Mesothelial cell of epicardium (in vitro differentiated cells): ENCODE results near the gene GRK2. TPM values are rescaled to one million over a fixed set of nuclear protein-coding genes. Genes with fewer than 3 reads are reported as not detected.

Source experiments
- DNase-seq, 2 experiments: peaks; one replicate each; pipeline ENCODE4 v3.0.0; 2021; ENCODE audit warnings: low spot score in 2 of 2; ENCODE audit not compliant: unreplicated experiment in 2 of 2
- H3K27ac Mint-ChIP-seq: 2 replicates; pipeline ENCODE4 v1.8.0; 2021; ENCODE audit warnings: mixed read lengths
- H3K27me3 Mint-ChIP-seq: 2 replicates; pipeline ENCODE4 v1.8.0; 2021; ENCODE audit warnings: low read depth, mixed read lengths
- H3K36me3 Mint-ChIP-seq: 2 replicates; pipeline ENCODE4 v1.8.0; 2021; ENCODE audit warnings: mixed read lengths
- H3K4me1 Mint-ChIP-seq: 2 replicates; pipeline ENCODE4 v1.8.0; 2021; ENCODE audit warnings: mixed read lengths
- H3K4me3 Mint-ChIP-seq: 2 replicates; pipeline ENCODE4 v1.8.0; 2021; ENCODE audit warnings: mild to moderate bottlenecking, moderate library complexity, mixed read lengths
- H3K9me3 Mint-ChIP-seq: 2 replicates; pipeline ENCODE4 v1.8.0; 2021; ENCODE audit warnings: mixed read lengths
- total RNA-seq: library from RNA; stranded (reverse); gene quantifications from 3 replicates; pipeline ENCODE4 v1.2.1, GENCODE V29; 2021
- TF ChIP-seq, protein P1 (sequence below): fragments of 200-600 bp; sonication (generic); IDR thresholded peaks from one replicate; pipeline ENCODE4 v1.5.0; 2021; ENCODE audit warnings: antibody characterized with exemption; ENCODE audit not compliant: unreplicated experiment

Gene GRK2
- total RNA-seq, 1 donor from 2014 or later, result 46.4 TPM

DNA sequence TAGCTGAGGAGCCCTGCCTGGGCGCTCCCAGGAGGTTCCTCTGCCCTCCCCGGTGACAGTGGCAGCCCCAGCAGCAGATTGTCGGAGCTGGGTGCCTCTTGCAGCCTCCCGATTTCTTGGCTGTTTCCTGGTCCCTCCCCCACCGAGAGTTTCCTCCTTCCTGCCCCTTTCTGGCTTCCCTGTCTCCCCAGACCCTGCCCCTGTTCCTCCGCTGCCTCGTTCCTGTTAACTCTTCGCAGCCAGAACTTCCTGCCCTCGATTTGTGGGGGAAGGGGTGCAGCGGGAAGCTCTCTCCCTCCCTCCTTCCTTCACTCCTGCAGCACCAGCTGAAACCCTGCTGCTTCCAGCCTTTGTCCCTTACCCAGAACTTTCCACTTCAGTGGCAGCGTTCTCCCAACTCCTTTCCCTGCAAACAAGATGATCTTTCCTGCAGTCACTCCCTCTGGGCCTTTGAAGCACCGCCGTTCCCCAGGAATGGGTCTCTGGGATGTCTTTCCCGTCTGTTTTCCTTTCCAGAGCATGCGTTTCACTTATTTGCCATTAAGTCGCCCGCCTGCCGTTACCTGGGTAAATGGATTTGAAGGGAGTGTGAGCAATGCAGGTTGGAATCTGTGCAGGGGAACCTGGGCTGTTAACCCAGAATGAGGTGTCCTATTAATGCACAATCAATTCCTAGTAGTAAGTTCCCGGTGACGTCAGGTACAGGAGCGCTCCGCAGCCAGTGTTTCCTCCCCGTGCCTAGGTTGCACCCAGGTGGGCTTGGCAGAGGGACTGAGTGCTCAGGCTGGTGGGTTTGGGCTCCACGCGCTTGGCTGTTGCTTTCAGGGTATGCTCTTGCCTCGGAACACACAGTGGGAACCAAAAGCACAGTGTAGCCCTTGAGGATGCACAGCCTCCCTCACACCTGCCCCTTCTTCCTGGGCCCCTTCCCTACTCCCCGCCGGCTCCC is 4.3 kb downstream of the GRK2 start:
- H3K4me3 Mint-ChIP-seq, result peak overlapping the region; percentile 48
- peak overlapping the region; percentile 73 for H3K27ac Mint-ChIP-seq
- no peaks in the 10 kb centered on the region for H3K9me3 Mint-ChIP-seq
- no peak for DNase-seq
- no peaks in the 10 kb centered on the region for H3K27me3 Mint-ChIP-seq
- TF ChIP-seq, protein P1, sequence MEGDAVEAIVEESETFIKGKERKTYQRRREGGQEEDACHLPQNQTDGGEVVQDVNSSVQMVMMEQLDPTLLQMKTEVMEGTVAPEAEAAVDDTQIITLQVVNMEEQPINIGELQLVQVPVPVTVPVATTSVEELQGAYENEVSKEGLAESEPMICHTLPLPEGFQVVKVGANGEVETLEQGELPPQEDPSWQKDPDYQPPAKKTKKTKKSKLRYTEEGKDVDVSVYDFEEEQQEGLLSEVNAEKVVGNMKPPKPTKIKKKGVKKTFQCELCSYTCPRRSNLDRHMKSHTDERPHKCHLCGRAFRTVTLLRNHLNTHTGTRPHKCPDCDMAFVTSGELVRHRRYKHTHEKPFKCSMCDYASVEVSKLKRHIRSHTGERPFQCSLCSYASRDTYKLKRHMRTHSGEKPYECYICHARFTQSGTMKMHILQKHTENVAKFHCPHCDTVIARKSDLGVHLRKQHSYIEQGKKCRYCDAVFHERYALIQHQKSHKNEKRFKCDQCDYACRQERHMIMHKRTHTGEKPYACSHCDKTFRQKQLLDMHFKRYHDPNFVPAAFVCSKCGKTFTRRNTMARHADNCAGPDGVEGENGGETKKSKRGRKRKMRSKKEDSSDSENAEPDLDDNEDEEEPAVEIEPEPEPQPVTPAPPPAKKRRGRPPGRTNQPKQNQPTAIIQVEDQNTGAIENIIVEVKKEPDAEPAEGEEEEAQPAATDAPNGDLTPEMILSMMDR, result no peak
- H3K36me3 Mint-ChIP-seq, result no peaks in the 10 kb centered on the region
- peaks cover 36% of the 10 kb centered on the region for H3K4me1 Mint-ChIP-seq

DNA sequence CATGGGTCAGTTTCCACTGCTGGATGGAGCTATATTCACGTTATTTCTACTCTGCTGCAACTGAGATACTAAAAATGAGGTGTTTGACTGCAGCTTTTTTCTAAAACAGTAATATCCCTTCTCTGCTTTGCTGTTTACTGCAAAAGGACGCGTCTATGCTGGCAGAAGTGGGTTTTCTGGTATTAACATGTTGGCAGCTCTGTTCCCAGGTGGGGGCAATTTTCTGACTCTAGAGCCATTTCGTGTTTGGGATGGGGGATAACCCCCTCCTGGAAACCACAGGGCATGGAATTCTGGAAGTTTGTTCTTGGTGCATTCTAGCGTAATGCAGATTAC is 4.9 kb downstream of the GRK2 start:
- Mint-ChIP-seq H3K4me1 (peaks cover 32% of the 10 kb centered on the region), H3K36me3 (no peaks in the 10 kb centered on the region), H3K4me3 (no peak overlapping the region), H3K27me3 (no peaks in the 10 kb centered on the region), H3K27ac (peak overlapping the region; percentile 73), H3K9me3 (no peaks in the 10 kb centered on the region)
- TF ChIP-seq, protein P1, result no peak
- no peak for DNase-seq

DNA sequence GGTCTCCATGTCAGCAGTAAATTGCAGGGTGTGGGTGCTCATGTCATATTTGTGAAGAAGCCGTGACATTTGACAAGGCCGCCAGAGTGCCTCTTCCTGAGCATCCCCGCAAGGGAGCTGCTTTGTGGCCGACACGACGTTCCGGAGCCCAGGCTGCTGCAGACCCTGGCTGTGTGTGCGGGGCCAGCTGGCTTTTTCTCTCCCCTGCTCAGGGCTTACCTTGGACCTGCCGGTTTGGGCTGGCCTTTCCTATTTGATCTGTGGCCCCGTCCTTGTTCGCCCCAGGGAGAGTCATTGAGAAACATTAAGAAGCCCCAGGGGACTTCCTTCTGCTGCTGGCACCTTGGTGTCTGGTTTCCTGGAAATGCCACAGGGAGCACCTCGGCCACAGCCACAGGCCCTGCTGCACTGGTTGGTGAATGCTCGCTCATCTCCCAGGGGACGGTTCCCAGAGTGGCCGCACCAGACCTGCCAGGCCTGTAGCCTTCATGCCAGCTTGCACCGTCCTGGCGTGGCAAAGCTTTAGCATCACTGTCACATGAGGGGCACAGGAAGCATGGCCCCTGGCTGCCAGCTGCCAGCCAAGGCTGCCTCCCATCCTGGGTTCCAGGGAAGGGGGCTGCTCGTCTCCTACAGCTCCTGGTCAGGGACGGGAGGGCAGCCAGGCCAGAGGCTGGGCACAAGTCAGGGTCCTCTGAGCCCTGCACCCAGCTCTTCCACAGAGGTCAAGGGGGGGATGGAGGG is 5.4 kb downstream of the GRK2 start:
- H3K27me3 Mint-ChIP-seq, result no peaks in the 10 kb centered on the region
- no peaks in the 10 kb centered on the region for H3K36me3 Mint-ChIP-seq
- peaks cover 32% of the 10 kb centered on the region for H3K4me1 Mint-ChIP-seq
- H3K9me3 Mint-ChIP-seq, result no peaks in the 10 kb centered on the region
- no peak overlapping the region for H3K4me3 Mint-ChIP-seq
- no peak for DNase-seq
- TF ChIP-seq, protein P1, result no peak
- no peak overlapping the region for H3K27ac Mint-ChIP-seq

DNA sequence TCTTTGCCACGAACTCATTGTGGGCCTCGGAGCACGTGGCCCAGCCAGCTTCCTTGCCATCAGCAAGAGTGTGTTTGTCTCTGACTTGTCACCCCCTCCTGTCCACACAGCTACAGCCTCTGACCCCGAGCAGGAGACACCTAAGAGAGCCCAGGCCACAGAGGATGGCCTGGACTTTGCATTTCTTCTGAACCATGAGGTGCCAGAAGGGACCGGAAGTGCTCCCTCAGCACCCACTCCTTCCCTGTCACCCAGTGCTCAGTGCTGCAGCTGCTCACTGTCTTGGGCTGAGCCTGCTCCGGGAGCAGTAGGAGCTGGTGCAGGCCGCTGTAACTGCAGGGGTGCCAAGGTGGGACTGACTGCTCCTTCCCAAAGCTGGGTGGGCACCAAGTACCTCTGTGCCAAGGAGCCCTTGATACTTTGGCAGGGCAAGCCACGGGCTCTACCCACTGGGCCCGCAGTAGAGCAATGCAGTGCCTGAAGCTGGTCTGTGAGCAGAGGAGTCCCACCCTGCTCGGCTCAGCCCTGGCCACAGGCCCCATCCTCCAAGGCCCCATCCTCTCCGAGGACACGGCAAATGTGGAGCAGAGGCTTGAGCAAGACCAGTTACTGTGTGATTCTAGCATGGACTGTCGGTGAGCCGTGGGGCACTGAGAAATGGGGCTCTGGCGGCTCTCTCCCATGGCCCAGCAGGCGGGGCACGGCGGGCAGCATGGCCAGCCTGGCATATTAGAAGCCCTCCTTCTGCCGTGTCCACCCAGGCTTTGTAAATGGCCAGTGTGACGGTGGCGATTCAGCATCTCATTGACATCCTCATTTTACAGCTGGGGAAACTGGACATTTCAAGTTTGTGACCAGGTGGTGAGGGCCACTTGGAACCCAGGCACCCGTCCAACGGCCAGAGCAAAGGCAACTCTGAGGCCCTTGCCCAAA is 6.3 kb downstream of the GRK2 start:
- Mint-ChIP-seq H3K4me3 (no peak overlapping the region), H3K27ac (no peak overlapping the region), H3K4me1 (peaks cover 27% of the 10 kb centered on the region), H3K36me3 (no peaks in the 10 kb centered on the region), H3K27me3 (no peaks in the 10 kb centered on the region), H3K9me3 (no peaks in the 10 kb centered on the region)
- TF ChIP-seq, protein P1, result no peak
- DNase-seq, result no peak

DNA sequence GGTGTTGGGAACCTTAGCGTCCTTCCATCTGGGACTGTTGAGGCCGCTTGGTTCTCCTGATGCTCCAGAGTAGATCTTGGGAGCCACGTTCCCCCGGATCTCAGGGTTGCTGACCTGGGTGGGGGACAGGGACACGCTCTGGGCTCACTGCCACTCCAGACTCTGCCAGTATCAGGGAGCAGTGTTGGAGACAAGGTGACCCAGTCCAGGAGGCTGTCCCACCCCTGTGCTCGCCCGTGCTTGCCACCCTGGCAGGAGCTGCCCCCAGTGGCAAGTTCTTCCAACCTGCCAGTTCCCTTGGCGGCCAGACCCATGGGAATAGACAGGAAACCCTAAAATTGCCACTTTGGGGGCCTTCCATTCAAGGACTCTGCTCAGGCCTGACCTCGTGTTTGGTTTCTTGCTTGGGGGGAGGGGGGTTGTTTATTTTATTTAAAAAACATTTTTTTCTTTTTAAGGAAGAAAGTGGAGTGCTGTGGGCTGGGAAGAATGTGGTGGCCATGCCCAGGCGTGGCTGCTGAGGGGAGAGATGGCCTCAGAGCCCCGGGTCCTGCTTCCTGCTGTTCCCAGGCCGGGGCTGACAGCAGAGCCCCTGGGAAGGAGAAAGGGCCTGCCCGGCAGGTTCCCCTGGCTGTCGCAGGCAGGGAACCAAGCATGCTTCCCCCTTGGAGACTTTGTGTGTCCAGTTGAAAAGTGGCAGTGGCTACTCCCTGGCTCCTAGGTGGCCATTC is 7.2 kb downstream of the GRK2 start:
- no peak overlapping the region for H3K27ac Mint-ChIP-seq
- H3K27me3 Mint-ChIP-seq, result no peaks in the 10 kb centered on the region
- H3K9me3 Mint-ChIP-seq, result no peaks in the 10 kb centered on the region
- TF ChIP-seq, protein P1, result no peak
- DNase-seq, result peak in 1 of 2 experiments; percentile 14
- peaks cover 21% of the 10 kb centered on the region for H3K4me1 Mint-ChIP-seq
- no peak overlapping the region for H3K4me3 Mint-ChIP-seq
- H3K36me3 Mint-ChIP-seq, result no peaks in the 10 kb centered on the region
